ENCODE measurements around the gene SUSD2. TPM values are rescaled to one million over a fixed set of nuclear protein-coding genes. Genes with fewer than 3 reads are reported as not detected.
"Not testable (repeated sequence)": the region's sequence is repeated elsewhere in the genome, so short reads cannot be mapped to it uniquely, and the experiment has no call there.

The SUSD2 gene
- total and polyA plus RNA-seq, 2 donors from 2014 or later, result 14.8 to 25.2 TPM

GRCh38 chr22:24181996-24182899 lies 961 bp downstream of the SUSD2 start:
- Histone ChIP-seq H3K4me1 (ENCODE audit: control insufficient read depth in 2 of 3, insufficient read depth in 2 of 3, low read depth in 1 of 3, low read length in 3 of 3) (peaks cover 0 to 21% (median 0%) of the 10 kb centered on the region in 3 donors), H3K9ac (ENCODE audit: low read length in 3 of 3) (peak overlapping the region in 1 of 3 donors; percentile 69), H3K36me3 (ENCODE audit: control insufficient read depth in 2 of 3, insufficient read depth in 3 of 3, low read length in 3 of 3) (peaks cover 0 to 8% (median 0%) of the 10 kb centered on the region in 3 donors), H3K27ac (ENCODE audit: low read depth in 2 of 2, low read length in 2 of 2) (peak overlapping the region in 1 of 2 donors; percentile 47), H3K9me3 (ENCODE audit: control insufficient read depth in 2 of 3, insufficient read depth in 1 of 3, low read length in 3 of 3) (no peaks in the 10 kb centered on the region), H3K27me3 (ENCODE audit: control insufficient read depth, insufficient read depth, low read length) (no peaks in the 10 kb centered on the region), H3K4me3 (ENCODE audit: low read length in 3 of 3) (peak overlapping the region in 2 of 3 donors; percentile 29 to 69)
- FAIRE-seq, result no peak
- intact Hi-C loops (cut with DNase I), result no loop called here
- peak in 1 of 5 donors; percentile 68 for DNase-seq
- no peak for TF ChIP-seq CTCF (IDR thresholded peaks at IDR 0.05; ENCODE audit: borderline replicate concordance, extremely low read depth, insufficient read depth)

- H3K9ac ChIP-seq (ENCODE audit: low read length in 3 of 3); H3K27ac ChIP-seq (ENCODE audit: low read depth in 2 of 2, low read length in 2 of 2); H3K36me3 ChIP-seq (ENCODE audit: control insufficient read depth in 2 of 3, insufficient read depth in 3 of 3, low read length in 3 of 3); intact Hi-C loops (cut with DNase I); H3K9me3 ChIP-seq (ENCODE audit: control insufficient read depth in 2 of 3, insufficient read depth in 1 of 3, low read length in 3 of 3); H3K27me3 ChIP-seq (ENCODE audit: control insufficient read depth, insufficient read depth, low read length); FAIRE-seq: not testable (repeated sequence)
- Histone ChIP-seq H3K4me3 (ENCODE audit: low read length in 3 of 3) (peak overlapping the region in 1 of 3 donors; percentile 69), H3K4me1 (ENCODE audit: control insufficient read depth in 2 of 3, insufficient read depth in 2 of 3, low read depth in 1 of 3, low read length in 3 of 3) (peaks cover 0 to 21% (median 0%) of the 10 kb centered on the region in 3 donors)
- DNase-seq, result peak in 1 of 5 donors; percentile 56
Measured at GRCh38 chr22:24182900-24183246, 1.6 kb downstream of the SUSD2 start.

- H3K4me1 ChIP-seq (ENCODE audit: control insufficient read depth in 2 of 3, insufficient read depth in 2 of 3, low read depth in 1 of 3, low read length in 3 of 3), result peaks cover 0 to 21% (median 1%) of the 10 kb centered on the region in 3 donors
- H3K36me3 ChIP-seq (ENCODE audit: control insufficient read depth in 2 of 3, insufficient read depth in 3 of 3, low read length in 3 of 3), result peaks cover 0 to 3% (median 0%) of the 10 kb centered on the region in 3 donors
- DNase-seq (peak in 1 of 5 donors; percentile 82), FAIRE-seq (no peak)
- no peaks in the 10 kb centered on the region for H3K9me3 ChIP-seq (ENCODE audit: control insufficient read depth in 2 of 3, insufficient read depth in 1 of 3, low read length in 3 of 3)
- no peak overlapping the region for H3K4me3 ChIP-seq (ENCODE audit: low read length in 3 of 3)
- TF ChIP-seq CTCF (IDR thresholded peaks at IDR 0.05; ENCODE audit: borderline replicate concordance, extremely low read depth, insufficient read depth), result no peak
- H3K27me3 ChIP-seq (ENCODE audit: control insufficient read depth, insufficient read depth, low read length), result no peaks in the 10 kb centered on the region
- H3K9ac ChIP-seq (ENCODE audit: low read length in 3 of 3), result no peak overlapping the region
- intact Hi-C loops (cut with DNase I), result no loop called here
- no peak overlapping the region for H3K27ac ChIP-seq (ENCODE audit: low read depth in 2 of 2, low read length in 2 of 2)
Measured at GRCh38 chr22:24183321-24184031, 2.2 kb downstream of the SUSD2 start.

Data from kidney (tissue), 14 donors.